Measurements from ENCODE around the gene TEX13A.
"Not testable (repeated sequence)": the region's sequence is repeated elsewhere in the genome, so short reads cannot be mapped to it uniquely, and the experiment has no call there.

The TEX13A gene
- 0 reads per million in 2 donors for total RNA-seq

- no peak for DNase-seq
Measured at GRCh38 chrX:105220636-105221035, at the start of gene TEX13A. Gene TEX13A (minus strand): TSS chrX:105220694. CDS start chrX:105220397, 297 bp downstream.

GRCh38 chrX:105269386-105269785 is 48.9 kb upstream of the TEX13A start:
- DNase-seq, result no peak

- no peak for DNase-seq
Measured at GRCh38 chrX:105267167-105267566, 46.7 kb upstream of the TEX13A start.

- no peak for DNase-seq
Measured at GRCh38 chrX:105266456-105266855, 46.0 kb upstream of the TEX13A start.

- no peak for DNase-seq
Measured at GRCh38 chrX:105265093-105265492, 44.6 kb upstream of the TEX13A start.

GRCh38 chrX:105263801-105264200 is 43.3 kb upstream of the TEX13A start:
- no peak for DNase-seq

- no peak for DNase-seq
Measured at GRCh38 chrX:105263171-105263570, 42.7 kb upstream of the TEX13A start.

- DNase-seq, result no peak
Measured at GRCh38 chrX:105260291-105261043, 40.0 kb upstream of the TEX13A start.

- DNase-seq, result no peak
Measured at GRCh38 chrX:105241056-105241455, 20.6 kb upstream of the TEX13A start.

GRCh38 chrX:105237407-105237806 is 16.9 kb upstream of the TEX13A start:
- DNase-seq, result not testable (repeated sequence)

GRCh38 chrX:105229146-105229545 is 8.7 kb upstream of the TEX13A start:
- no peak for DNase-seq

GRCh38 chrX:105228602-105229001 is 8.1 kb upstream of the TEX13A start:
- no peak for DNase-seq

GRCh38 chrX:105226499-105226898 is 6.0 kb upstream of the TEX13A start:
- DNase-seq, result no peak

GRCh38 chrX:105221374-105221773 is 880 bp upstream of the TEX13A start:
- no peak for DNase-seq

GRCh38 chrX:105219454-105220401 is 766 bp downstream of the TEX13A start:
- DNase-seq, result no peak

GRCh38 chrX:105211066-105211575 is 9.4 kb downstream of the TEX13A start:
- no peak for DNase-seq

GRCh38 chrX:105210258-105210657 is 10.2 kb downstream of the TEX13A start:
- no peak for DNase-seq

- DNase-seq, result no peak
Measured at GRCh38 chrX:105209406-105209805, 11.1 kb downstream of the TEX13A start.

- DNase-seq, result no peak
Measured at GRCh38 chrX:105191878-105192277, 28.6 kb downstream of the TEX13A start.

GRCh38 chrX:105190252-105190853 is 30.1 kb downstream of the TEX13A start:
- DNase-seq, result peak in 1 of 5 experiments; percentile 1

- no peak for DNase-seq
Measured at GRCh38 chrX:105189093-105189492, 31.4 kb downstream of the TEX13A start.

- no peak for DNase-seq
Measured at GRCh38 chrX:105179644-105180043, 40.9 kb downstream of the TEX13A start.

- no peak for DNase-seq
Measured at GRCh38 chrX:105173071-105173470, 47.4 kb downstream of the TEX13A start.
